ENCODE measurements around the gene MEIS2. TPM values are rescaled to one million over a fixed set of nuclear protein-coding genes. Genes with fewer than 3 reads are reported as not detected.

MEIS2 gene
- total and polyA plus RNA-seq, 2 donors (not counting 3 experiments of a cell fraction or from before 2014, with no cell fraction given): 22.5 to 26.2 TPM

GRCh38 chr15:37109872-37110572, 9.7 kb upstream of the MEIS2 start:
- no peak for TF ChIP-seq POLR2A (IDR thresholded peaks at IDR 0.05; ENCODE audit: low read depth, low read length)
- TF ChIP-seq JUN (IDR thresholded peaks at IDR 0.05; ENCODE audit: borderline replicate concordance, insufficient read depth, insufficient read length, low read depth): no peak
- TF ChIP-seq CTCF (IDR thresholded peaks at IDR 0.05; ENCODE audit: extremely low read depth in 1 of 2, insufficient read depth in 1 of 2, low read depth in 1 of 2, low read length in 2 of 2): no peak
- no peak for TF ChIP-seq POLR2AphosphoS5 (IDR thresholded peaks at IDR 0.05; ENCODE audit: insufficient read depth, low read depth, low read length)
- TF ChIP-seq EZH2 (IDR thresholded peaks at IDR 0.05; ENCODE audit: borderline replicate concordance, low read depth, low read length, severe bottlenecking): peak; percentile 78
- Histone ChIP-seq H3K79me2 (ENCODE audit: control insufficient read depth, insufficient read depth, low read length) (no peaks in the 10 kb centered on the region), H3K4me1 (ENCODE audit: control insufficient read depth, extremely low read depth, insufficient read depth, low read length) (peaks cover 2% of the 10 kb centered on the region), H2AFZ (ENCODE audit: low read depth, low read length) (no peak overlapping the region), H3K9me1 (replicated peaks; ENCODE audit: control insufficient read depth, extremely low read depth, insufficient read depth, low read length) (no peaks in the 10 kb centered on the region), H3K36me3 (ENCODE audit: control insufficient read depth in 2 of 2, extremely low read depth in 1 of 2, insufficient read depth in 2 of 2, low read length in 2 of 2) (no peaks in the 10 kb centered on the region), H3K27ac (ENCODE audit: insufficient read depth, low read depth, low read length) (no peak overlapping the region), H3K9me3 (replicated peaks; ENCODE audit: control insufficient read depth, insufficient read depth, low read length) (no peaks in the 10 kb centered on the region), H3K9ac (replicated peaks; ENCODE audit: extremely low read depth, insufficient read depth, low read length) (no peak overlapping the region), H4K20me1 (replicated peaks; ENCODE audit: control insufficient read depth, extremely low read depth, insufficient read depth, low read length) (no peaks in the 10 kb centered on the region), H3K27me3 (ENCODE audit: control insufficient read depth in 2 of 2, insufficient read depth in 2 of 2, low read length in 2 of 2) (peaks cover 62 to 85% of the 10 kb centered on the region in 2 experiments), H3K4me3 (replicated peaks in 1 of 3; ENCODE audit: insufficient read depth in 1 of 3, low read depth in 1 of 3, low read length in 3 of 3) (no peak overlapping the region), H3K4me2 (ENCODE audit: insufficient read depth, low read length) (no peak overlapping the region)
- FAIRE-seq: no peak
- BruUV-seq (replicated peaks): no TSS peak
- intact Hi-C loops (cut with micrococcal nuclease) (loop anchor here (5.0 to 10.0 kb wide), 3 partner anchors 465 to 1593 kb away; no protein-coding TSS in a partner anchor), dilution Hi-C loops (cut with MboI; ENCODE audit: extremely low pct_ligation_motif_present, low sequenced_read_pairs) (no loop called here)
- no peak for DNase-seq (ENCODE audit: low read depth, low spot score)
- ChIA-PET CTCF (interaction anchor here (0.8 to 1.8 kb wide), 2 partner anchors 9 to 226 kb away, joined by 3 to 10 read pairs; partner anchors contain the start of gene MEIS2), POLR2A (no interaction called here)
